ENCODE results near the gene ITPKB.

ITPKB gene

DNA sequence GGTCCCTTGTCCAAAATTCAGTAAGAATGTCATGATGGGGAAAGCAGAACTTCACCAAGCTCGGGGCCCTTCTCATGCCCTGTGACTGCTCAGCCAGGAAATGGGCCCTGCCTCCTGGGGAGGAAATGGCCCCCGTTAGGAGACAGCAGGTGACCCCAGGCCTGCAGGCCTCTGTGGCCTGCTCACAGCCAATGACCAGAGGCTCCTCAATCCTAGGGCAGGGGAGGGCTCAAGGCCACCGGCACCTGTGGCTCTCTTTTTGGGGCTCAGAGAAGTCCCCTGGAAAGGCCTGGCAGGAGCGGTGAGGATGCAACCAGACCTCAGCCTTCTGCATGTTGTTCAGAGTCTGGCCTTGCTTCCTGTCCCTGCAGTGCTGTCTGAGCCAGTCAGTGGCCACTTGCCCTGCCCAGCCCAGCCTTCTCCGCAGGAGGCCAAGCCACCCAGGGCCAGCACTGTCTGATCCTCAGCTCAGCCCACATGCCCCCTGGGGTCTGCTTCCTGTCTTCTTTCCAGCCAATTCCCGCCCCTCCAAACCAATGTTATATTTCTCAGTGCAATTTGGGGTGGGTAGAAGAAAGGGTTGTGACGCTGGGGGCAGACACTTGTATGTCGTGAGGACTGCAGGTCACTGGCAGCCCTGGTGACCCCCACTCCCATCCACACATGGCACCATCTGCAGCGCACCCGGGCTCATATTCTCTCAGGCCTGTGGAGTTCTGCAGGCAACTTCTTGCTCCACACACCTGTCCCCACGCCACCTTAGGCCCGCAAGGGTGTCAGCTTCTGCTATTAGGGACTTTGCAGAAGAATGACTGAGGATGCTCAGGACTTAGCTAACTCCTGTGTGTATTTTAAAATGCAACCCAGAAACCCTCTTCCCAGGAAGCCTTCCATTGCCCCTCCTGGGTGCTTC, 83.6 kb downstream of the ITPKB start:
- WGBS, 2 donors (ENCODE audit: extremely low coverage in 2 of 2, insufficient read length in 2 of 2, insufficient replicate concordance in 1 of 2), result no CpG with 5 or more reads among the region's 12 CpGs
- Histone ChIP-seq H3K27me3 (ENCODE audit: control insufficient read depth in 3 of 3, insufficient read depth in 3 of 3, low read depth in 1 of 3, low read length in 3 of 3) (no peaks in the 10 kb centered on the region), H4K91ac (ENCODE audit: low read depth, low read length, poor library complexity) (no peak overlapping the region), H3K14ac (ENCODE audit: low read length) (no peak overlapping the region), H2BK5ac (ENCODE audit: low read length) (peak overlapping the region; percentile 98), H2AK5ac (ENCODE audit: low read depth, low read length) (peak overlapping the region; percentile 92), H2BK120ac (ENCODE audit: low read depth, low read length) (no peak overlapping the region), H2BK15ac (ENCODE audit: low read length) (peak overlapping the region; percentile 76), H3K36me3 (replicated peaks in 1 of 2; ENCODE audit: control insufficient read depth in 2 of 2, insufficient read depth in 2 of 2, low read length in 2 of 2) (no peaks in the 10 kb centered on the region), H3K27ac (replicated peaks; ENCODE audit: low read length) (peak overlapping the region; percentile 97), H3K18ac (ENCODE audit: low read length) (peak overlapping the region; percentile 91), H3K9me3 (replicated peaks in 1 of 2; ENCODE audit: control insufficient read depth in 2 of 2, insufficient read depth in 1 of 2, low read depth in 1 of 2, low read length in 2 of 2) (no peaks in the 10 kb centered on the region), H4K8ac (ENCODE audit: low read depth, low read length) (no peak overlapping the region), H3K4me1 (ENCODE audit: control insufficient read depth in 2 of 2, insufficient read depth in 1 of 2, low read depth in 1 of 2, low read length in 2 of 2) (peaks cover 47 to 57% of the 10 kb centered on the region in 2 donors), H2AFZ (ENCODE audit: low read length) (no peak overlapping the region), H3K4ac (ENCODE audit: low read length) (no peak overlapping the region), H2BK12ac (ENCODE audit: low read length) (peak overlapping the region; percentile 14), H3K79me1 (ENCODE audit: low read depth, low read length) (no peaks in the 10 kb centered on the region), H3K23ac (ENCODE audit: low read depth, low read length, poor library complexity) (no peak overlapping the region), H3K4me3 (ENCODE audit: low read length in 2 of 2) (no peak overlapping the region), H3K9ac (ENCODE audit: low read depth, low read length, poor library complexity) (peak overlapping the region; percentile 22), H3K4me2 (ENCODE audit: insufficient read depth, low read length, poor library complexity, severe bottlenecking) (no peak overlapping the region)
- no peak for DNase-seq (ENCODE audit: low spot score)

DNA sequence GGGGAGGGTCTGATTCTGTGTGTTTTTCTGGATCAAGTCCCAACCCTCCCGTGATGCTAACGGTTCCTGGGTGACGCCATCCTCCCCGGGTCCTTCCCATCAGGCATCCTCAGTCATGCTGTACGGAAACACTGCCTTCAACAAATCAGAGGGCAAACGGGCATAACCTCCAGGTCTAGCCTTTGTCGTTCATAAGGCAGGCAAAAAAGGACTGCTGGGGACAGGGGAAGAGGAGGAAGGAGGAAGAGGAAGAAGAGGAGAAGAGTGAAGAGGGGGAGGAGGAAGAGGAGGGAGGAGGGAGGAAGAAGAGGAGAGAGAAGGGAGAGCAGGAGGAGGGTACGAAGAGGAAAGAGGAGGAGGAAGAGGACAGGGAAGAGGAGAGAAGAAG, 84.4 kb downstream of the ITPKB start:
- H3K36me3 ChIP-seq (replicated peaks in 1 of 2; ENCODE audit: control insufficient read depth in 2 of 2, insufficient read depth in 2 of 2, low read length in 2 of 2), result no peaks in the 10 kb centered on the region
- WGBS, 2 donors (ENCODE audit: extremely low coverage in 2 of 2, insufficient read length in 2 of 2, insufficient replicate concordance in 1 of 2), result no CpG with 5 or more reads among the region's 8 CpGs
- no peak overlapping the region for H3K4me3 ChIP-seq (ENCODE audit: low read length in 2 of 2)

DNA sequence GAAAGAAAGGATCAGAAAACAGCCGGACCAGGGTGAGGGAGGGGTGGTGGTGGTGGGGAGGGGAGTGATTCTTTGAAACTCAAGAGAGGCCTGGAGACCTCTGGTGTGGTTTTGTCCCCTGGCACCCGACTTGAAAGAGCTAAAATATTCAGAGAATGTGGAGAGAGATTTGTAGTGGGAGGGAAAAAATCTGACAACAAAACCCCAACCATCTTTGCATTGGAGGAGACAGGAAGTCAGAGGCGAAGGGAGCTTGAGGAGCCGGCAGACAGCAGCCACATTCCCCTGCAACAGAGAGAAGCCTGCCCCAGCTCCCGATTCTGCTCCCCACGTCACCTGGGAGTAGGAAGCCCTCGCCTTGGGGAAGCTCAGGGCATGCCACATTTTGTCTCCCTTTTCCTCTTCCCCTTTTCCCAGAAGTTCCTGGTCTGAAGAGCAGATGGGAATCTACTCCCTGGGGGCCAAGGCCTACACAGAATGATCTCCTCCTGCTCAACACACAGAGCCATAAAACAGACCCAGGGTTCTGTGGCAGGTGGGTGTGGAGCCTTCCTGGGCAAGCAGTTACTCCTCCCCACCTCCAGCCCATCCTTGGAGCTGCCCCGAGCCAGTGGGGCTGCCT, 84.9 kb downstream of the ITPKB start:
- Histone ChIP-seq H3K4me3 (ENCODE audit: low read length in 2 of 2) (no peak overlapping the region), H3K36me3 (replicated peaks in 1 of 2; ENCODE audit: control insufficient read depth in 2 of 2, insufficient read depth in 2 of 2, low read length in 2 of 2) (peaks cover 2 to 3% of the 10 kb centered on the region in 2 donors), H2BK15ac (ENCODE audit: low read length) (peak overlapping the region; percentile 93), H2AFZ (ENCODE audit: low read length) (peak overlapping the region; percentile 66), H4K91ac (ENCODE audit: low read depth, low read length, poor library complexity) (peak overlapping the region; percentile 97), H3K9ac (ENCODE audit: low read depth, low read length, poor library complexity) (peak overlapping the region; percentile 83), H3K18ac (ENCODE audit: low read length) (peak overlapping the region; percentile 96), H2BK12ac (ENCODE audit: low read length) (peak overlapping the region; percentile 8), H3K9me3 (replicated peaks in 1 of 2; ENCODE audit: control insufficient read depth in 2 of 2, insufficient read depth in 1 of 2, low read depth in 1 of 2, low read length in 2 of 2) (peaks cover 0 to 2% of the 10 kb centered on the region in 2 donors), H3K23ac (ENCODE audit: low read depth, low read length, poor library complexity) (peak overlapping the region; percentile 32), H3K4ac (ENCODE audit: low read length) (peak overlapping the region; percentile 27), H2AK5ac (ENCODE audit: low read depth, low read length) (peak overlapping the region; percentile 91), H3K14ac (ENCODE audit: low read length) (peak overlapping the region; percentile 87), H3K79me1 (ENCODE audit: low read depth, low read length) (no peaks in the 10 kb centered on the region), H3K27ac (replicated peaks; ENCODE audit: low read length) (peak overlapping the region; percentile 97), H3K4me2 (ENCODE audit: insufficient read depth, low read length, poor library complexity, severe bottlenecking) (no peak overlapping the region), H3K27me3 (ENCODE audit: control insufficient read depth in 3 of 3, insufficient read depth in 3 of 3, low read depth in 1 of 3, low read length in 3 of 3) (peaks cover 0 to 2% (median 0%) of the 10 kb centered on the region in 3 experiments), H3K4me1 (ENCODE audit: control insufficient read depth in 2 of 2, insufficient read depth in 1 of 2, low read depth in 1 of 2, low read length in 2 of 2) (peaks cover 49 to 61% of the 10 kb centered on the region in 2 donors), H4K8ac (ENCODE audit: low read depth, low read length) (peak overlapping the region; percentile 83), H2BK120ac (ENCODE audit: low read depth, low read length) (peak overlapping the region; percentile 95), H2BK5ac (ENCODE audit: low read length) (peak overlapping the region; percentile 98)
- DNase-seq (ENCODE audit: low spot score), result peak; percentile 82
- WGBS, 2 donors (ENCODE audit: extremely low coverage in 2 of 2, insufficient read length in 2 of 2, insufficient replicate concordance in 1 of 2), result no CpG with 5 or more reads among the region's 8 CpGs

More for the DNA sequence above, 84.4 kb downstream of the ITPKB start:
- Histone ChIP-seq H2BK12ac (ENCODE audit: low read length) (peak overlapping the region; percentile 8), H3K4ac (ENCODE audit: low read length) (peak overlapping the region; percentile 27), H3K4me1 (ENCODE audit: control insufficient read depth in 2 of 2, insufficient read depth in 1 of 2, low read depth in 1 of 2, low read length in 2 of 2) (peaks cover 49 to 59% of the 10 kb centered on the region in 2 donors), H3K27ac (replicated peaks; ENCODE audit: low read length) (peak overlapping the region; percentile 97), H2BK15ac (ENCODE audit: low read length) (peak overlapping the region; percentile 93), H3K14ac (ENCODE audit: low read length) (peak overlapping the region; percentile 87), H2AK5ac (ENCODE audit: low read depth, low read length) (peak overlapping the region; percentile 91), H2AFZ (ENCODE audit: low read length) (peak overlapping the region; percentile 66), H4K91ac (ENCODE audit: low read depth, low read length, poor library complexity) (peak overlapping the region; percentile 97), H3K18ac (ENCODE audit: low read length) (peak overlapping the region; percentile 96), H3K4me2 (ENCODE audit: insufficient read depth, low read length, poor library complexity, severe bottlenecking) (no peak overlapping the region), H3K27me3 (ENCODE audit: control insufficient read depth in 3 of 3, insufficient read depth in 3 of 3, low read depth in 1 of 3, low read length in 3 of 3) (no peaks in the 10 kb centered on the region), H3K23ac (ENCODE audit: low read depth, low read length, poor library complexity) (peak overlapping the region; percentile 32), H3K79me1 (ENCODE audit: low read depth, low read length) (no peaks in the 10 kb centered on the region), H4K8ac (ENCODE audit: low read depth, low read length) (peak overlapping the region; percentile 83), H3K9ac (ENCODE audit: low read depth, low read length, poor library complexity) (peak overlapping the region; percentile 83), H2BK5ac (ENCODE audit: low read length) (peak overlapping the region; percentile 98), H2BK120ac (ENCODE audit: low read depth, low read length) (peak overlapping the region; percentile 95), H3K9me3 (replicated peaks in 1 of 2; ENCODE audit: control insufficient read depth in 2 of 2, insufficient read depth in 1 of 2, low read depth in 1 of 2, low read length in 2 of 2) (no peaks in the 10 kb centered on the region)
- no peak for DNase-seq (ENCODE audit: low spot score)
